Panc1 (cell line): ENCODE data around the gene CERS5. TPM values are rescaled to one million over a fixed set of nuclear protein-coding genes. Genes with fewer than 3 reads are reported as not detected.

Source experiments
- ATAC-seq: fragments of 200-7000 bp; cut with Tn5 transposase; 2 replicates; pipeline ENCODE4 v1.9.1; 2020; ENCODE audit warnings: mild to moderate bottlenecking, moderate library complexity
- BruUV-seq: library from RNA; stranded (reverse); fragments of 400-500 nt; replicated peaks from 2 replicates; lab custom pipeline; 2021; lab: Mats Ljungman, UMichigan
- CTCF ChIA-PET: fragments of 300-600 bp; sonication (Branson Sonifier 250); formaldehyde crosslinking; loops from one replicate; lab custom pipeline; 2022; ENCODE audit warnings: antibody characterized with exemption; lab: Charles Lee
- POLR2A ChIA-PET: fragments of 300-600 bp; sonication (Branson Sonifier 250); formaldehyde crosslinking; loops from one replicate; lab custom pipeline; 2022; ENCODE audit warnings: antibody characterized with exemption; lab: Charles Lee
- DNase-seq: peaks from one replicate; pipeline ENCODE4 v3.0.0-alpha.2; 2010; ENCODE audit warnings: low read depth, low spot score
- H3K27ac ChIP-seq: 2 replicates; pipeline ENCODE4 v1.5.1; 2011; ENCODE audit warnings: mild to moderate bottlenecking, low read length, inconsistent platforms
- H3K27me3 ChIP-seq: fragments of 200-500 bp; sonication (Bioruptor generic); 2 replicates; pipeline ENCODE4 v1.6.0; 2014; ENCODE audit warnings: low read length, inconsistent platforms; ENCODE audit not compliant: control insufficient read depth, insufficient read depth
- H3K36me3 ChIP-seq: fragments of 200-500 bp; sonication (Bioruptor generic); 2 replicates; pipeline ENCODE4 v1.5.1; 2014; ENCODE audit warnings: inconsistent platforms, mild to moderate bottlenecking, low read length, moderate library complexity; ENCODE audit not compliant: control insufficient read depth, insufficient read depth
- H3K4me1 ChIP-seq: 2 replicates; pipeline ENCODE4 v1.5.1; 2011; ENCODE audit warnings: inconsistent platforms, mild to moderate bottlenecking, low read length, moderate library complexity; ENCODE audit not compliant: control insufficient read depth, insufficient read depth
- H3K4me3 ChIP-seq, 2 experiments: 2 replicates each; pipeline ENCODE4 v1.5.1; 2011 to 2012; ENCODE audit warnings: low read depth in 2 of 2, low read length in 2 of 2, mild to moderate bottlenecking in 2 of 2, inconsistent platforms in 1 of 2, moderate library complexity in 1 of 2
- H3K9me3 ChIP-seq: fragments of 200-500 bp; sonication (Bioruptor generic); 2 replicates; pipeline ENCODE4 v1.5.1; 2014; ENCODE audit warnings: low read depth, mild to moderate bottlenecking, inconsistent platforms, low read length, moderate library complexity; ENCODE audit not compliant: control insufficient read depth, insufficient read depth
- CTCF ChIP-seq: fragments of 450-650 bp; IDR thresholded peaks from 2 replicates; pipeline ENCODE4 v1.5.1; 2017; ENCODE audit warnings: mild to moderate bottlenecking
- POLR2AphosphoS5 ChIP-seq: IDR thresholded peaks from 2 replicates; pipeline ENCODE4 v1.6.1; 2012; ENCODE audit warnings: mild to moderate bottlenecking, low read depth, low read length, moderate library complexity
- REST ChIP-seq, 2 experiments: IDR thresholded peaks; 2 replicates each; pipeline ENCODE4 v1.6.1; 2011 to 2012; ENCODE audit warnings: low read depth in 2 of 2, control low read depth in 1 of 2, low read length in 1 of 2, mild to moderate bottlenecking in 1 of 2, moderate library complexity in 1 of 2; ENCODE audit not compliant: insufficient read depth in 1 of 2
- SIN3A ChIP-seq: IDR thresholded peaks from 2 replicates; pipeline ENCODE4 v1.6.1; 2012; ENCODE audit warnings: low read depth, mild to moderate bottlenecking, low read length, moderate library complexity, borderline replicate concordance; ENCODE audit not compliant: insufficient read depth
- TCF7L2 ChIP-seq: IDR thresholded peaks from 2 replicates; pipeline ENCODE4 v1.6.1; 2011; ENCODE audit warnings: mild to moderate bottlenecking, low read depth, low read length, inconsistent platforms
- in situ Hi-C: cut with HindIII; loops from 2 replicates; pipeline ENCODE4 v1.10.0; 2016; ENCODE audit warnings: low sequenced_read_pairs, low pct_unique_long_range_greater_than_20kb
- intact Hi-C: fragments of 100-400 bp; cut with micrococcal nuclease; formaldehyde crosslinking; loops from one replicate; pipeline ENCODE4 v1.10.0; 2022; ENCODE audit not compliant: unreplicated experiment
- total RNA-seq: library from RNA; stranded (reverse); gene quantifications from one replicate; pipeline ENCODE4 v1.2.1, GENCODE V29; 2021; ENCODE audit not compliant: unreplicated experiment

CERS5 gene
- total RNA-seq, 1 experiment from 2014 or later, result 50.5 TPM

GRCh38 chr12:50105913-50106450, 61.2 kb downstream of the CERS5 start:
- no peaks in the 10 kb centered on the region for H3K36me3 ChIP-seq
- H3K4me1 ChIP-seq, result peaks cover 17% of the 10 kb centered on the region
- TF ChIP-seq CTCF (no peak), REST (IDR thresholded peaks at IDR 0.05; ENCODE audit: insufficient read depth in 1 of 2, low read depth in 2 of 2, low read length in 1 of 2) (no peak), SIN3A (no peak), TCF7L2 (no peak), POLR2AphosphoS5 (no peak)
- ATAC-seq, result no peak
- DNase-seq, result no peak
- in situ Hi-C loops (no loop called here), intact Hi-C loops (no loop called here)
- no peaks in the 10 kb centered on the region for H3K27me3 ChIP-seq
- no peaks in the 10 kb centered on the region for H3K9me3 ChIP-seq
- H3K27ac ChIP-seq, result no peak overlapping the region
- CTCF ChIA-PET, result interaction anchor here (0.6 kb wide), 1 partner anchor 160 kb away, joined by 3 read pairs; no protein-coding TSS in a partner anchor
- H3K4me3 ChIP-seq, result no peak overlapping the region
- POLR2A ChIA-PET, result no interaction called here
- BruUV-seq, result no TSS peak

GRCh38 chr12:50104417-50105366, 62.5 kb downstream of the CERS5 start:
- H3K4me1 ChIP-seq, result peaks cover 7% of the 10 kb centered on the region; the same call in 1 of the 2 replicates
- ChIA-PET POLR2A (interaction anchor here (0.6 kb wide), 1 partner anchor 62 kb away, joined by 3 read pairs; the partner anchor contains the start of gene CERS5), CTCF (interaction anchor here (1.4 kb wide), 1 partner anchor 210 kb away, joined by 4 read pairs; no protein-coding TSS in a partner anchor)
- in situ Hi-C loops, result no loop called here
- TF ChIP-seq CTCF (no peak), SIN3A (no peak), POLR2AphosphoS5 (no peak), REST (IDR thresholded peaks at IDR 0.05; ENCODE audit: insufficient read depth in 1 of 2, low read depth in 2 of 2, low read length in 1 of 2) (no peak), TCF7L2 (no peak)
- intact Hi-C loops, result no loop called here
- no peaks in the 10 kb centered on the region for H3K9me3 ChIP-seq
- BruUV-seq, result no TSS peak
- H3K27ac ChIP-seq, result no peak overlapping the region
- no peak for ATAC-seq
- H3K27me3 ChIP-seq, result no peaks in the 10 kb centered on the region
- no peak overlapping the region for H3K4me3 ChIP-seq
- H3K36me3 ChIP-seq, result no peaks in the 10 kb centered on the region
- no peak for DNase-seq
